PFSK-1 (cell line): ENCODE results near the gene IGF1R.

Experiments
- FOXP2 ChIP-seq: optimal IDR thresholded peaks from 2 replicates; pipeline ENCODE3; 2011; ENCODE audit warnings: borderline replicate concordance, control low read depth, inconsistent platforms; ENCODE audit not compliant: insufficient read depth; ENCODE audit errors: extremely low read length, extremely low read depth
- REST ChIP-seq, 2 experiments: IDR thresholded peaks; 2 replicates each; pipeline versions ENCODE4 v1.6.1 to v1.8.0; 2011 to 2012; ENCODE audit warnings: low read depth in 2 of 2, low read length in 2 of 2, control low read depth in 1 of 2, inconsistent platforms in 1 of 2, mild to moderate bottlenecking in 1 of 2, moderate library complexity in 1 of 2; ENCODE audit not compliant: insufficient read depth in 1 of 2

GRCh38 chr15:98717371-98717770, 69.0 kb downstream of the IGF1R start:
- no peak for TF ChIP-seq REST (IDR thresholded peaks at IDR 0.05; ENCODE audit: insufficient read depth in 1 of 2, low read depth in 2 of 2, low read length in 2 of 2)
- TF ChIP-seq FOXP2 = no peak
